GM10248 (cell line): ENCODE results near the gene VAC14.

Experiments
- CTCF ChIA-PET: fragments of 300-600 bp; sonication (Branson Sonifier 250); formaldehyde crosslinking; extraction: SDS; loops from one replicate; lab custom pipeline; 2021; ENCODE audit warnings: antibody characterized with exemption; lab: Yijun Ruan, JAX
- POLR2A ChIA-PET: fragments of 350-650 bp; sonication (Branson Sonifier 250); formaldehyde crosslinking; extraction: SDS; loops from one replicate; lab custom pipeline; 2020; ENCODE audit warnings: antibody characterized with exemption; lab: Yijun Ruan, JAX
- DNase-seq: peaks from one replicate; pipeline ENCODE4 v3.0.0; 2012; ENCODE audit errors: extremely low spot score
- TF ChIP-seq, protein P1 (sequence below): IDR thresholded peaks from 2 replicates; pipeline ENCODE4 v1.5.1; 2012; ENCODE audit warnings: mild to moderate bottlenecking, low read depth; ENCODE audit errors: extremely low read depth, missing control alignments, control extremely low read depth

The VAC14 gene

DNA sequence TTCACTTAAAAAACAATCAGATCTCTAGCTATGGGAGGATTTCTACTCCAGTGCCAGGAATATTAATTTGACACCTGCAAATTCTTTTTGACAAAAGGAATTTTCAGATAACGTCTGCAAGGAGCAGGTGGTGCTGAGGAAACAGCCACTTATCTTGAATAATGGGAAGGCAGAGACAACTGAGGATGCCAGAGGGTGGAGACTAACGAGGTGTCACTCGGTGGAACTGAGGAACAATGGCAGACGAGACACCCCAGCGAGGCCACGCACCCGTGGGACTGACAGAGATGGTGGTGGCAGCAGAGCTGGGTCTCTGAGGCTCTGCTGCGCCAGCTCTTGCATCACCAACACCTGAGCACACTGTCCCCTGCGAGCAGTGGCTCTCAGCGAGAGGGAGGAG, 42.2 kb downstream of the VAC14 start:
- ChIA-PET POLR2A (no interaction called here), CTCF (interaction anchor here (1.6 to 6.3 kb wide), 2 partner anchors 11 to 16 kb away, joined by 5 to 66 read pairs; no protein-coding TSS in a partner anchor)

DNA sequence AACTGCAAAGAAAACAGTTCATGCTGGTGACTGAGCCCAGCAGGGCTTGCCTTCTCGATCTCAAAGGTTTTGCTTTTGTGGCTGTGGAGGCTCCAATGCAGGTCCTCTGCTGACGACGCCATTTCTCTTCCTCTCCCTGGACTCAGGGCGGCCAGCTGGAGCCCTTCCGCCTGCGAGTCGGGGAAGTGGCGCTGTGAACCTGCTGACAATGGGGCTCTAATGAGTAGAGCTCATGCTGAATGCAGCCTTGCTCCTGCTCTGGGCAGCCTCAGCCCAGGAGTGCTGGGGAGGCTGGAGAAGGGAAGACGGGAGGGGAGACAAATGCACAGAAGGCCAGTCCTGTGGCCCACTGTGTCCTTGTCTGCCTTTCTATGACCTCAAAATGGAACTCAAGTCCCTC, 43.8 kb downstream of the VAC14 start:
- TF ChIP-seq, protein P1, sequence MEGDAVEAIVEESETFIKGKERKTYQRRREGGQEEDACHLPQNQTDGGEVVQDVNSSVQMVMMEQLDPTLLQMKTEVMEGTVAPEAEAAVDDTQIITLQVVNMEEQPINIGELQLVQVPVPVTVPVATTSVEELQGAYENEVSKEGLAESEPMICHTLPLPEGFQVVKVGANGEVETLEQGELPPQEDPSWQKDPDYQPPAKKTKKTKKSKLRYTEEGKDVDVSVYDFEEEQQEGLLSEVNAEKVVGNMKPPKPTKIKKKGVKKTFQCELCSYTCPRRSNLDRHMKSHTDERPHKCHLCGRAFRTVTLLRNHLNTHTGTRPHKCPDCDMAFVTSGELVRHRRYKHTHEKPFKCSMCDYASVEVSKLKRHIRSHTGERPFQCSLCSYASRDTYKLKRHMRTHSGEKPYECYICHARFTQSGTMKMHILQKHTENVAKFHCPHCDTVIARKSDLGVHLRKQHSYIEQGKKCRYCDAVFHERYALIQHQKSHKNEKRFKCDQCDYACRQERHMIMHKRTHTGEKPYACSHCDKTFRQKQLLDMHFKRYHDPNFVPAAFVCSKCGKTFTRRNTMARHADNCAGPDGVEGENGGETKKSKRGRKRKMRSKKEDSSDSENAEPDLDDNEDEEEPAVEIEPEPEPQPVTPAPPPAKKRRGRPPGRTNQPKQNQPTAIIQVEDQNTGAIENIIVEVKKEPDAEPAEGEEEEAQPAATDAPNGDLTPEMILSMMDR, result no peak
- ChIA-PET CTCF (interaction anchor here (6.3 kb wide), 1 partner anchor 12 kb away, joined by 66 read pairs; no protein-coding TSS in a partner anchor), POLR2A (no interaction called here)
- no peak for DNase-seq

More for the DNA sequence above, 42.2 kb downstream of the VAC14 start:
- no peak for DNase-seq
- TF ChIP-seq, protein P1, result no peak

DNA sequence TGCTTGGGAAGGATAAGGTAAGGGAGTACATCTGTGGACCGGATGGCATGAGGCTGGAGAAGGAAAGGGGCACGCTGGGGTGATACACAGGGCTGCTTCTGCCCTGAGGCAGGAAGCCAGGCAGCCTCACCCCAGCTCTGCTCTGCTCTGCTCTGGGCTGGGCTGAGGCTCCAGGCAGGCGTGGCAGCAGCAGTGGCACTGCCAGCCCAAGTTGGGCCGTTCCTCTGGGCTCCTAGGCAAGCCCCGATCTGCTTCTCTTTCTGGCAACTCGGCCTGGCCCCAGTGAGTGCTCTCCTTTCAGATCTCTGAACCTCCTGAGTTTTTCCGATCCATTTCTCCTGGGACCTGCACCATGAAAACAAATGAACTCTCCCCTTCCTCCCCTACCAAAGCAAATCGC, 44.9 kb downstream of the VAC14 start:
- no peak for DNase-seq
- CTCF ChIA-PET, result interaction anchor here (1.1 kb wide), 1 partner anchor 14 kb away, joined by 3 read pairs; no protein-coding TSS in a partner anchor
- TF ChIP-seq, protein P1, result no peak
- POLR2A ChIA-PET, result no interaction called here

DNA sequence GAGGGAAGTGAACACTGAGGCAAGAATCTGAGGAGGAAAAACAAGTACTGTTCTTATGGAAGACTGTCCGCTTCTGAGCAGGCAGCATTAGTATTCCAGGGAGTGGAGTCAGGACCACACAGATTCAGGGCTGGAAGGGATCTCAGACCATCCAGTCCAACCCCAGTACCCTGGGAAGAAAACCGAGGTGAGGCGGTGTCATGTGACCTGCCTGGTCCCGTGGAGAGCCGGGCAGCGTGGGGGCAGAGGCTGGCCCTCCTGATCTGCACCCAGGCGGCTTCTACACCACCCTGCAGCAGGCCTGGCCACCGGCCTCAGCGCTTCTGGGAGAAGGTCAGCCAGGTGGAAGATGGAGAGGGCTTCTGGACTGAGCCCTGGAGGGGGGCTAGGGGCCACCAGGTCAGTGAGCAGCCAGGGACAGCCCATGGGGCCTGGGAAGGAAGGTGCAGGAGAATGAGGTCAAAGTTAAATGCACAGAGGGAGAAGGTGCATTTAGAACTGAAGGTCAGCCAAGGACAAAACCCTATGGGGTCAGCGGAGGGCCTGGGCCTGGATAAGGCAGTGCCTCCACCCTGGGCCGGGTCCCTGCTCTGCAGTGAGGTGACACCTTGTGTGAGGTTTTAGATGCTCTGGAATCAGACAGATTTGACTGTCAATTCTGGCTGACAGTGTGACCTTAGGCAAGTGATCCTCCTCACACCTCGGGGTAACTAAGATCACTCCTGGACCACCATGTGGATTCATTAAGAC, 45.9 kb downstream of the VAC14 start:
- POLR2A ChIA-PET, result no interaction called here
- TF ChIP-seq, protein P1, result no peak
- no peak for DNase-seq
- CTCF ChIA-PET, result interaction anchor here (1.1 to 2.6 kb wide), 2 partner anchors 15 kb away, joined by 3 to 20 read pairs; no protein-coding TSS in a partner anchor

DNA sequence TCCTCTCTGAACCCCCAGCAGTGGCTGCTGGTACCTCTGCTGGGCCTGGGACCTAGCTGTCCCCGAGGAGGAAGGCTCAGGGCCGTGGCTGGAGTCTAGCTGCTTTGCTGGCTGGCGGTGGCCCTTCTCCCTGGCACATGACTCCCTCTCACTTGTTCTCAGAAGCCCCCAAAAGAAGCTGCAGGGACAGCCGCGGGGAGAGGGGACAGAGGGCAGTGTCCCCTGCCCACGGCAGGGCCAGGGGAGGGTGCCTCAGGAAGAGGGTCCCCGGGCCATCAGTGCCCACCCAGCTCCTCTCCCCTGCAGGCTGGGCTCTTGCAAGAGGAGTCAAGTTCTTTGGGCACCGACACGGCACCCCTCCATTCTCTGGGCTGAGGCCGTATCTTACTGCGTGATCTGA, 46.6 kb downstream of the VAC14 start:
- POLR2A ChIA-PET, result no interaction called here
- DNase-seq, result no peak
- CTCF ChIA-PET, result interaction anchor here (2.6 kb wide), 1 partner anchor 16 kb away, joined by 20 read pairs; no protein-coding TSS in a partner anchor
- TF ChIP-seq, protein P1, result no peak

DNA sequence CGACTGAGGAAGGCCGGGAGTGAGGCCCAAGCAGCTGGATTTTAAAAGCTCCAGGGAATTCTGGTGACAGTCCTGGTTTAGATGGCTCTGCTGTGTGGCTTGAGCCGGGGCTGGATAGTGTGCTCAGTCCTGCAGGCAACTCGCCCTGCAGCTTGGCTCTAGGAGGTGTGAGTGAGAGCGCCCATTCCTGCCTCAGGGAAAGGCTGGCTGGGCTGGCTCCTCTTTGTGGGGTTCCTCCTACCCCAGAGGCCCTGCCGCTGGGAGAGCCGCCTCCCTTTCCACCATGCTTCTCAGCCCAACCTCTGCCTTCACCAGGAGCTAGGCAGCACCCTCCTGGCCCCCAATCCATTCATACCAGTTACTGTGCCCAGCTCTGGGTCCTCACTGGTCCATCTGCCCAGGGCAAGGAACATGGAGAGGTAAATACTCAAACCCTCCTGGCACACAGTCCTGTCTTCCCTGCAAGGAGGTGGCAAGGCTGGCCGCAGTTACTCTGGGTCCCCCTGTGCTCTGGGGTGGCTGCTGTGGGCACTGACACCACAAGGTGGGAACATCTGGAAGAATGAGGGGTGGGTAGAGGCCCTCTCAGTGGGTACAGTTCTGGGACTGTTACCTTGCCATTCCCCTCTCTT, 47.1 kb downstream of the VAC14 start:
- TF ChIP-seq, protein P1, result no peak
- CTCF ChIA-PET, result interaction anchor here (2.0 to 2.6 kb wide), 2 partner anchors 12 to 16 kb away, joined by 4 to 20 read pairs; no protein-coding TSS in a partner anchor
- POLR2A ChIA-PET, result no interaction called here
- DNase-seq, result no peak
